COLO668 (cell line): ENCODE data around the gene CHST11.
A peak's percentile ranks its signal among the peaks of the same experiment; 100 is the strongest.

Source experiments
- DNase-seq: peaks from one replicate; lab custom pipeline; 2025; ENCODE audit not compliant: unreplicated experiment; lab: John Stamatoyannopoulos, UW

CHST11 gene

GRCh38 chr12:104669851-104670337, 213.1 kb downstream of the CHST11 start:
- peak; percentile 16 for DNase-seq

GRCh38 chr12:104670439-104671408, 214.0 kb downstream of the CHST11 start:
- DNase-seq = no peak

- DNase-seq = peak; percentile 89
Observed at GRCh38 chr12:104671409-104672095, 214.8 kb downstream of the CHST11 start.

- DNase-seq = no peak
Observed at GRCh38 chr12:104672096-104672445, 215.3 kb downstream of the CHST11 start.

GRCh38 chr12:104672501-104673265, 215.9 kb downstream of the CHST11 start:
- DNase-seq = peak; percentile 26

- DNase-seq = no peak
Observed at GRCh38 chr12:104673294-104673693, 216.5 kb downstream of the CHST11 start.

- no peak for DNase-seq
Observed at GRCh38 chr12:104673696-104674482, 217.1 kb downstream of the CHST11 start.

GRCh38 chr12:104676636-104677035, 219.9 kb downstream of the CHST11 start:
- DNase-seq = no peak

- DNase-seq = no peak
Observed at GRCh38 chr12:104677441-104678089, 220.8 kb downstream of the CHST11 start.

- DNase-seq = peak; percentile 17
Observed at GRCh38 chr12:104680070-104680469, 223.3 kb downstream of the CHST11 start.

- no peak for DNase-seq
Observed at GRCh38 chr12:104680491-104680890, 223.7 kb downstream of the CHST11 start.

- no peak for DNase-seq
Observed at GRCh38 chr12:104681012-104681690, 224.4 kb downstream of the CHST11 start.

GRCh38 chr12:104682790-104683279, 226.1 kb downstream of the CHST11 start:
- no peak for DNase-seq

- no peak for DNase-seq
Observed at GRCh38 chr12:104683831-104684503, 227.2 kb downstream of the CHST11 start.

GRCh38 chr12:104684884-104685283, 228.1 kb downstream of the CHST11 start:
- DNase-seq = no peak

GRCh38 chr12:104685366-104685765, 228.6 kb downstream of the CHST11 start:
- DNase-seq = no peak

GRCh38 chr12:104686196-104686595, 229.4 kb downstream of the CHST11 start:
- peak; percentile 36 for DNase-seq

GRCh38 chr12:104687823-104688573, 231.2 kb downstream of the CHST11 start:
- no peak for DNase-seq
